Common myeloid progenitor, CD34-positive (primary cell): ENCODE results near the gene CTF1.
"Not testable (repeated sequence)": the region's sequence is repeated elsewhere in the genome, so short reads cannot be mapped to it uniquely, and the experiment has no call there.

ENCODE experiments used
- CTCF ChIA-PET: fragments of 350-600 bp; sonication (Branson Sonifier 250); formaldehyde crosslinking; loops from one replicate; lab custom pipeline; 2021; ENCODE audit warnings: antibody characterized with exemption; lab: Charles Lee
- POLR2A ChIA-PET: fragments of 350-600 bp; sonication (Branson Sonifier 250); formaldehyde crosslinking; loops from one replicate; lab custom pipeline; 2021; ENCODE audit warnings: antibody characterized with exemption; lab: Charles Lee
- DNase-seq, 3 donors: peaks; one replicate each; pipeline versions ENCODE4 v3.0.0 to v3.0.0-alpha.2; 2013
- H3K27ac ChIP-seq, 2 experiments: 1 replicate in 1 of 2; 2 replicates in 1 of 2; pipeline ENCODE4 v1.7.0; 2013; ENCODE audit warnings: inconsistent platforms in 2 of 2, low read length in 2 of 2, mild to moderate bottlenecking in 2 of 2, low read depth in 1 of 2, moderate library complexity in 1 of 2; ENCODE audit not compliant: severe bottlenecking in 2 of 2, insufficient read depth in 1 of 2, poor library complexity in 1 of 2
- H3K27me3 ChIP-seq, 5 experiments: replicated peaks in 2 of 5; 1 replicate in 3 of 5; 2 replicates in 2 of 5; pipeline versions ENCODE4 v1.6.1 to v1.7.0; 2013; ENCODE audit warnings: low read length in 4 of 5, mild to moderate bottlenecking in 2 of 5, moderate library complexity in 2 of 5, inconsistent platforms in 1 of 5; ENCODE audit not compliant: insufficient read depth in 5 of 5, control insufficient read depth in 4 of 5
- H3K36me3 ChIP-seq, 4 experiments: 1 replicate in 2 of 4; 2 replicates in 2 of 4; pipeline versions ENCODE4 v1.6.1 to v1.7.0; 2013; ENCODE audit warnings: low read length in 3 of 4, control low read depth in 1 of 4, mild to moderate bottlenecking in 1 of 4; ENCODE audit not compliant: control insufficient read depth in 4 of 4, insufficient read depth in 4 of 4
- H3K4me1 ChIP-seq, 4 experiments: 1 replicate in 3 of 4; 2 replicates in 1 of 4; pipeline versions ENCODE4 v1.6.1 to v1.7.1; 2013; ENCODE audit warnings: low read length in 3 of 4, mild to moderate bottlenecking in 3 of 4, control low read depth in 1 of 4, inconsistent platforms in 1 of 4, moderate library complexity in 1 of 4; ENCODE audit not compliant: control insufficient read depth in 4 of 4, insufficient read depth in 4 of 4; ENCODE audit errors: control extremely low read depth in 1 of 4
- H3K4me3 ChIP-seq, 7 experiments: 1 replicate in 4 of 7; 2 replicates in 3 of 7; pipeline versions ENCODE4 v1.5.1 to v1.7.0; 2013; ENCODE audit warnings: mild to moderate bottlenecking in 7 of 7, low read length in 6 of 7, moderate library complexity in 6 of 7, inconsistent platforms in 2 of 7, low read depth in 2 of 7, control low read depth in 1 of 7; ENCODE audit not compliant: insufficient read depth in 4 of 7, control insufficient read depth in 1 of 7; ENCODE audit errors: extremely low read depth in 1 of 7
- H3K9me3 ChIP-seq, 5 experiments: 1 replicate in 4 of 5; 2 replicates in 1 of 5; pipeline versions ENCODE4 v1.6.1 to v1.7.1; 2013; ENCODE audit warnings: low read length in 4 of 5, mild to moderate bottlenecking in 2 of 5, inconsistent platforms in 1 of 5, low read depth in 1 of 5, moderate library complexity in 1 of 5; ENCODE audit not compliant: control insufficient read depth in 4 of 5, insufficient read depth in 2 of 5; ENCODE audit errors: control extremely low read depth in 1 of 5
- WGBS: methylation state at CpG from one replicate; pipeline ENCODE4 v1.1.5; 2013; ENCODE audit not compliant: insufficient coverage; 5-methylcytosine and 5-hydroxymethylcytosine counted together

The CTF1 gene

DNA sequence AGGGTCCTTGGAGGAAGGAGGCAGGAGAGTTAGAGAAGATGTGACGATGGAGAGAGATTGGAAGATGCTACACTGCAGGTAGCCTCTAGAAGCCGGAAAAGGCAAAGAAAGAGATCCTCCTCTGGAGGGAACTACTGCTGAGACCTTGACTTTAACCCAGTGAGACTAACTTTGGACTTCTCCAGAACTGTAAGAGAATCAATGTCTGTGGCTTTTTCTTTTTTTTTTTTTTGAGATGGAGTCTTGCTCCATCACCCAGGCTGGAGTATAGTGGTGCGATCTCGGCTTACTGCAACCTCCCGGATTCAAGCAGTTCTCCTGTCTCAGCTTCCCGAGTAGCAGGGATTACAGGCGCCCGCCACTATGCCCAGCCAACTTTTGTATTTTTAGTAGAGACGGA, 11.2 kb upstream of the CTF1 start:
- no peaks in the 10 kb centered on the region for H3K9me3 ChIP-seq
- peaks cover 0 to 9% (median 3%) of the 10 kb centered on the region in 4 experiments for H3K4me1 ChIP-seq
- no peak for DNase-seq
- no peak overlapping the region for H3K27ac ChIP-seq
- no peaks in the 10 kb centered on the region for H3K27me3 ChIP-seq
- ChIA-PET POLR2A (no interaction called here), CTCF (interaction anchor here (1.6 kb wide), 1 partner anchor 30 kb away, joined by 3 read pairs; no protein-coding TSS in a partner anchor)
- no peak overlapping the region for H3K4me3 ChIP-seq
- 98% methylated on average over 9 of the region's 9 CpGs for WGBS
- H3K36me3 ChIP-seq, result peaks cover 8 to 55% (median 22%) of the 10 kb centered on the region in 4 experiments

GRCh38 chr16:30886145-30886544, 10.3 kb upstream of the CTF1 start:
- Histone ChIP-seq H3K36me3 (peaks cover 8 to 58% (median 22%) of the 10 kb centered on the region in 4 experiments), H3K4me1 (peaks cover 0 to 9% (median 3%) of the 10 kb centered on the region in 4 experiments), H3K27me3 (no peaks in the 10 kb centered on the region), H3K9me3 (no peaks in the 10 kb centered on the region), H3K27ac (no peak overlapping the region), H3K4me3 (no peak overlapping the region)
- no peak for DNase-seq
- POLR2A ChIA-PET, result interaction anchor here (1.3 kb wide), 1 partner anchor 11 kb away, joined by 3 read pairs; no protein-coding TSS in a partner anchor
- WGBS, result 100% methylated on average over 1 of the region's 1 CpG
- CTCF ChIA-PET, result interaction anchor here (0.9 to 1.6 kb wide), 3 partner anchors 11 to 72 kb away, joined by 3 to 4 read pairs (median 3); no protein-coding TSS in a partner anchor

DNA sequence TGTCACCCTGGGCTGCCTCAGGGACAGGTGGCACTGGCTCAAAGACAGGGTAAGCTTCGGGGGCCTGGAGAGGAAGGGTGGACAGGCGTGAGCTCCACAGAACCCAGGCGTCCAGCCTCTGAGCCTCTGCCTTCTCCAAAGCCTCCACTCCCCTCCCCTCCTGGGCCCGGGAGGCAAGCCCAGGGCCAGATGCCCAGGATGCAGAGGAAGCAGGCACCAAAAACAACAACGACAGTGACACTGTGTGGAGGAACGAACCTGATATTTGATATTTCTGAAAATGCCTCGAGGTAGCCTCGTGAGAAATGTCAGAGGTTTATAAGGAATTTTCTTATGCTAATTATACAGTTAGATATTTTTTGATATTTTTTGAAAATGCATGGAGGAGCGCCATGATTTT, 8.5 kb upstream of the CTF1 start:
- H3K4me3 ChIP-seq, result no peak overlapping the region
- no peak for DNase-seq
- H3K27me3 ChIP-seq, result no peaks in the 10 kb centered on the region
- POLR2A ChIA-PET, result no interaction called here
- 98% methylated on average over 6 of the region's 9 CpGs for WGBS
- no peak overlapping the region for H3K27ac ChIP-seq
- peaks cover 0 to 10% (median 7%) of the 10 kb centered on the region in 4 experiments for H3K4me1 ChIP-seq
- peaks cover 9 to 51% (median 22%) of the 10 kb centered on the region in 4 experiments for H3K36me3 ChIP-seq
- CTCF ChIA-PET, result interaction anchor here (1.2 kb wide), 1 partner anchor 44 kb away, joined by 3 read pairs; no protein-coding TSS in a partner anchor
- H3K9me3 ChIP-seq, result no peaks in the 10 kb centered on the region

DNA sequence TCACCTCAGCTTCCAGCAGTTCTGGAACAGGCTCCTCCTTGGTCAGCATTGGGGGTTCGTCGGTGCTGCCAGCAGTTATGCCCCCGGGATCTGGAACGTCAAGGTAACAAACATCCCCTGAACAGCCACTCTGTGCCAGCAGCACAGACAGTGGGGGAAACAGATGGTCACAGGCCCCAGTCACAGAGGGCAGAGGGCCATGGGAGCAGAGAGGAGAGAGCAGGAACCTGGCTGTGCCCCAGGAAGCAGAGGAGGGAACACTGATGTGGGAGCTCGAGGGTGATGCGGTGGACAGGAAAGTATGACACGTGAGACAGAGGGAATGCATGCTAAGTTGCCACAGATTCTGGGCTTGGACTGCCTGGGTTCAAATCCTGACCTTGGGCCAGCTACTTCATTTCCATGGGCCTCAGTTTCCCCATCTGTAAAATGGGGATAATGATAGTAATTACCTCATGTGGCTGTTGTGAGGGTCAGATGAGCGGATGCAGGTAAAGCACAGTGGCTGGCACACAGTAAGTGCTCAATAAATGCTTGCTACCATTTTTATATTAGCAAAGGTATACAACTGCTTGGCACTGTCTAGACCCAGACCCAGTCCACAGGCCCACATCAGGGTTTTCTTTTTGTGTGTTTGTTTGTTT, 7.4 kb upstream of the CTF1 start:
- Histone ChIP-seq H3K4me1 (peaks cover 0 to 16% (median 14%) of the 10 kb centered on the region in 4 experiments), H3K36me3 (peaks cover 9 to 50% (median 22%) of the 10 kb centered on the region in 4 experiments), H3K27me3 (no peaks in the 10 kb centered on the region), H3K27ac (no peak overlapping the region), H3K9me3 (no peaks in the 10 kb centered on the region), H3K4me3 (no peak overlapping the region)
- POLR2A ChIA-PET, result interaction anchor here (0.9 kb wide), 1 partner anchor 13 kb away, joined by 3 read pairs; no protein-coding TSS in a partner anchor
- CTCF ChIA-PET, result interaction anchor here (1.1 to 1.4 kb wide), 2 partner anchors 12 to 46 kb away, joined by 3 to 4 read pairs; no protein-coding TSS in a partner anchor
- no peak for DNase-seq
- 96% methylated on average over 6 of the region's 8 CpGs for WGBS

DNA sequence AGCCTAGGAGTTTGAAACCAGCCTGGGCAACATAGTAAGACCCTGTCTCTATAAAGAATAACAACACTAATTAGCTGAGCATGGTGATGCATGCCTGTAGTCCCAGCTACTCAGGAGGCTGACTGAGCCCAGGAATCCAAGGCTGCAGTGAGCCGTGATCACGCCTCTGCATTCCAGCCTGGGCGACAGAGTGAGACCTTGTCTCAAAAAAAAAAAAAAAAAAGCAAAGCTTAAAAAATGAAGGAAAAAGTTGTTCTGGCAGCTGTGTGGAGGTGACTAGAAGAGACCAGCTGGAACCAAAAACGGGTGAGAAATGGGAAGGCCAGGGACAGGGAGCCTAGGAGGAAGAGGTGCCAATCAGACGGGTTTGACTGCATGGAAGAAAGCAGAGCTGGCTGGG, 6.7 kb upstream of the CTF1 start:
- CTCF ChIA-PET, result interaction anchor here (1.1 to 1.4 kb wide), 2 partner anchors 12 to 47 kb away, joined by 3 to 4 read pairs; no protein-coding TSS in a partner anchor

GRCh38 chr16:30891043-30891823, 5.2 kb upstream of the CTF1 start:
- 100% methylated on average over 3 of the region's 15 CpGs for WGBS
- H3K27me3 ChIP-seq, H3K4me3 ChIP-seq, DNase-seq, H3K9me3 ChIP-seq, H3K27ac ChIP-seq, POLR2A ChIA-PET: not testable (repeated sequence)
- H3K4me1 ChIP-seq, result peaks cover 0 to 30% (median 28%) of the 10 kb centered on the region in 4 experiments
- CTCF ChIA-PET, result interaction anchor here (0.6 to 2.7 kb wide), 6 partner anchors 10 to 167 kb away, joined by 3 to 11 read pairs (median 4); no protein-coding TSS in a partner anchor
- H3K36me3 ChIP-seq, result peaks cover 3 to 30% (median 12%) of the 10 kb centered on the region in 4 experiments

More for the DNA sequence above, 6.7 kb upstream of the CTF1 start:
- Histone ChIP-seq H3K9me3 (no peaks in the 10 kb centered on the region), H3K36me3 (peaks cover 7 to 45% (median 20%) of the 10 kb centered on the region in 4 experiments), H3K4me3 (no peak overlapping the region), H3K27me3 (no peaks in the 10 kb centered on the region), H3K27ac (no peak overlapping the region), H3K4me1 (peaks cover 0 to 22% (median 20%) of the 10 kb centered on the region in 4 experiments)
- POLR2A ChIA-PET, result no interaction called here
- DNase-seq, result no peak
- WGBS, result 98% methylated on average over 5 of the region's 5 CpGs
